ENCODE data around the gene TRAPPC14. TPM values are rescaled to one million over a fixed set of nuclear protein-coding genes. Genes with fewer than 3 reads are reported as not detected.

TRAPPC14 gene
- polyA plus RNA-seq, 1 experiment: 3.5 TPM

DNA sequence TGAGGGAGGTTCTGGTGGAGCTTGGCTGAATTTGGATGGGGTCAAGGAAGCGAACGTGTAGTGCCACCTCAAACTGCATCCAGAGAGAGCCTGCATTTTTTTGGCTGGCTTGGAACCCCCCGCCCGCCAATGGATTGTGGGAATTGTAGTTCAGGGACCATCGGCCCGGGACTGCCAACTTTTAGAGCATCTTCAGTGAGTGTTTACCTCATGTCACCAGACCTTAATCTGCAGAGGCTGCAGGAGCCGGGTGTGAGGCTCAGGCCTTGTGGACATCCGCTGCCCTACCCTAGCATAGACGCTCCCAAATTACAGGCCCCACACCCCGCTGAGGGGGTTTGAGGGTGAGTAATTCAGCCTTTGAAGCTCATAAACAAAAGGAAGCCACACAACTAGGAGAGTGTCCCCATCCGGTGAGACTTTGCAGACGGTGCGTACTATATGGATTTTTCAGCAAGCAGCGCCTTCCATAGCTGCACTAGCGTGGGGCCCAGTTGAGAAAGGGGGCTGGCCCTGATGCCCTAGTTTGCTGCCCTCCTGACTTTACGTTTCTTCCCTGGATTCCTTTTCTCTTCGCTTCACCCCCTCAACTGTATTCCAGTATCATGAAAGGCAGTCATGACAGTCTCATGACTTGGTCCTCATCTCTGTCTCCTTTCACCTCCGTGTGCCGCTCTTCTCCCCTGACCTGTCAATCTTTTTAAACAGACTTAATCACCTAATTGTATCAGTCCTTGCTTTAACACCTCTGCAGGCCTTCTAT is 38.4 kb downstream of the TRAPPC14 start:
- H3K27me3 ChIP-seq (ENCODE audit: control insufficient read depth, insufficient read depth, low read length): no peaks in the 10 kb centered on the region
- ChIA-PET CTCF (interaction anchor here (0.5 to 2.2 kb wide), 3 partner anchors 10 to 65 kb away, joined by 4 to 11 read pairs (median 9); no protein-coding TSS in a partner anchor), POLR2A (interaction anchor here (0.6 kb wide), 1 partner anchor 39 kb away, joined by 3 read pairs; the partner anchor contains the start of gene TRAPPC14)
- H3K27ac ChIP-seq (ENCODE audit: low read depth, low read length): peak overlapping the region; percentile 74
- H3K4me3 ChIP-seq (ENCODE audit: low read depth, low read length): peak overlapping the region; percentile 98
- no peaks in the 10 kb centered on the region for H3K9me3 ChIP-seq (ENCODE audit: control insufficient read depth, insufficient read depth, low read length)
- no peak for DNase-seq (ENCODE audit: low read depth, low spot score)
- TF ChIP-seq, protein P1, sequence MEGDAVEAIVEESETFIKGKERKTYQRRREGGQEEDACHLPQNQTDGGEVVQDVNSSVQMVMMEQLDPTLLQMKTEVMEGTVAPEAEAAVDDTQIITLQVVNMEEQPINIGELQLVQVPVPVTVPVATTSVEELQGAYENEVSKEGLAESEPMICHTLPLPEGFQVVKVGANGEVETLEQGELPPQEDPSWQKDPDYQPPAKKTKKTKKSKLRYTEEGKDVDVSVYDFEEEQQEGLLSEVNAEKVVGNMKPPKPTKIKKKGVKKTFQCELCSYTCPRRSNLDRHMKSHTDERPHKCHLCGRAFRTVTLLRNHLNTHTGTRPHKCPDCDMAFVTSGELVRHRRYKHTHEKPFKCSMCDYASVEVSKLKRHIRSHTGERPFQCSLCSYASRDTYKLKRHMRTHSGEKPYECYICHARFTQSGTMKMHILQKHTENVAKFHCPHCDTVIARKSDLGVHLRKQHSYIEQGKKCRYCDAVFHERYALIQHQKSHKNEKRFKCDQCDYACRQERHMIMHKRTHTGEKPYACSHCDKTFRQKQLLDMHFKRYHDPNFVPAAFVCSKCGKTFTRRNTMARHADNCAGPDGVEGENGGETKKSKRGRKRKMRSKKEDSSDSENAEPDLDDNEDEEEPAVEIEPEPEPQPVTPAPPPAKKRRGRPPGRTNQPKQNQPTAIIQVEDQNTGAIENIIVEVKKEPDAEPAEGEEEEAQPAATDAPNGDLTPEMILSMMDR (IDR thresholded peaks at IDR 0.05; ENCODE audit: low read depth, low read length): no peak

DNA sequence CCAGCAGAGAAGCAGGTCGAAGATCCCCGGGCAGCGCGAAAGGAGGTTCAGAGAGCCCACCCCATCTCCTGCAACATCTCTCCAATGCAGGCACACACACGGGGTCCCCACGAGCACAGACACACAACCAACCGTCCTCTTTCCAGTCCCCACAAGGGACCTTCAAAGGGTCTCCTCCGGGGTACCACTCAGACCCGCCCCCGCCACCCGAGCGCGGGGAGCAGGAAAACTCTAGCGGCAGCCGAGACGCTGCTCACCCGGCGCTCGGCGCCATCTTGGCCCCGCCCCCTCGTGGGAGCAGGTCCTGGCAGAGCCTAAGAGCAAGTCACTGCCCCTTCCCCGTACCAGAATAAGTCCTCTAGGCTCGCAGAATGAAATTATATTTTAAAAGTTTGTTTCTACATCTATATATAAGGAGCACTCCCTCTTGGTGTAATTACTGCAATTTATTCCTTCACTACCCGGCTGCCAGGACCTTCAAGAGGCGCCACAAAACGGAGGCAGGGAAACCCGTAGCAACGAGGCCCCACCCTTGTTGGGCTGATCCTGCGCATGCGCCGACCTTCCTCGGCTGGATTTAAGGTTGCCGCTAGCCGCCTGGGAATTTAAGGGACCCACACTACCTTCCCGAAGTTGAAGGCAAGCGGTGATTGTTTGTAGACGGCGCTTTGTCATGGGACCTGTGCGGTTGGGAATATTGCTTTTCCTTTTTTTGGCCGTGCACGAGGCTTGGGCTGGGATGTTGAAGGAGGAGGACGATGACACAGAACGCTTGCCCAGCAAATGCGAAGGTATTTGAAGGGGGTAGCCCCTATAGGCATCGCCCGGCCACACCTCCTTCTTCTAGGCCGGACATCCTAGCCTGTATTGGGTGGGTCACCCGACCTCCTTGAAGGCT is 39.2 kb downstream of the TRAPPC14 start, which contains the start of the genes CNPY4 and TAF6:
TSS of gene CNPY4 (plus strand) at position 563 of the 898 bp plus-strand sequence. CDS start at position 674, 111 bp downstream.
TSS of gene TAF6 (minus strand) at position 287 of the 898 bp plus-strand sequence. CDS start 5,149 bp downstream, outside the sequence.
- Histone ChIP-seq H3K4me3 (ENCODE audit: low read depth, low read length) (peak within 1 kb of the TSS; percentile 98), H3K27me3 (ENCODE audit: control insufficient read depth, insufficient read depth, low read length) (no peaks in the 10 kb centered on the region), H3K9me3 (ENCODE audit: control insufficient read depth, insufficient read depth, low read length) (no peaks in the 10 kb centered on the region), H3K27ac (ENCODE audit: low read depth, low read length) (peak within 1 kb of the TSS; percentile 74)
- ChIA-PET POLR2A (interaction anchor here (0.6 kb wide), 1 partner anchor 39 kb away, joined by 3 read pairs; the partner anchor contains the start of gene TRAPPC14), CTCF (interaction anchor here (2.2 kb wide), 2 partner anchors 11 to 14 kb away, joined by 9 to 11 read pairs; no protein-coding TSS in a partner anchor)
- TF ChIP-seq, protein P1 (IDR thresholded peaks at IDR 0.05; ENCODE audit: low read depth, low read length): no peak
- DNase-seq (ENCODE audit: low read depth, low spot score): peak; percentile 91

DNA sequence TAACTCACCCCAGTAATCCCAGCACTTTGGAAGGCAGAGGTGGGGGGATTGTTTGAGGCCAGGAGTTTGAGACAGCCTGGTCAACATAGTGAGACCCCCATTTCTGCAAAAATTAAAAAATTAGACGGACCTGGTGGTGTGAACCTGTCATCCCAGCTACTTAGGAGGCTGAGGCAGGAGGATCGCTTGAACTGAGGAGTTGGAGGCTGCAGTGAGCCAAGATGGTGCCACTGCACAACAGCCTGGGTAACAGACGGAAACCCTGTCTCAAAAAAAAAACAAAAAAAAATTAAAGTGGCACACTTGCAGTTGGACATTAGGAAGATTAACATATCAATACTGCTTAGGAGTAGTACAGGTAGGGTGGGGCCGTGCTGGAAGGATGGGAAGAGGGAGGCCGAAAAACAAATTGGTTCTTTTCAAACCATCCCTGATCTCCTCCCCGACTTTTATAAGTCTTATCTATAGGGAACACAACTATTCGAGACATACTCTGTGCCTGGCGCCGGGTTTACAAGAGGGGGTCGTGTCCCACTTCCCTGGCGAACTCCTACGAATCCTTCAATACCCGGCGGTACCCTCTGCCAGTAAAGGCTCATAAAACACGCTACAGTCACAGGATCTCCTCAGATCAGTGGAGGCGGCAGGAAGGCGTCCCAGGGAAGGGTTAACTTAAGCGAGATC is 40.0 kb downstream of the TRAPPC14 start:
- H3K27ac ChIP-seq (ENCODE audit: low read depth, low read length): no peak overlapping the region
- H3K27me3 ChIP-seq (ENCODE audit: control insufficient read depth, insufficient read depth, low read length): no peaks in the 10 kb centered on the region
- H3K9me3 ChIP-seq (ENCODE audit: control insufficient read depth, insufficient read depth, low read length): no peaks in the 10 kb centered on the region
- H3K4me3 ChIP-seq (ENCODE audit: low read depth, low read length): peak overlapping the region; percentile 98
- TF ChIP-seq, protein P1 (IDR thresholded peaks at IDR 0.05; ENCODE audit: low read depth, low read length): no peak
- POLR2A ChIA-PET: no interaction called here
- DNase-seq (ENCODE audit: low read depth, low spot score): no peak
- CTCF ChIA-PET: no interaction called here

DNA sequence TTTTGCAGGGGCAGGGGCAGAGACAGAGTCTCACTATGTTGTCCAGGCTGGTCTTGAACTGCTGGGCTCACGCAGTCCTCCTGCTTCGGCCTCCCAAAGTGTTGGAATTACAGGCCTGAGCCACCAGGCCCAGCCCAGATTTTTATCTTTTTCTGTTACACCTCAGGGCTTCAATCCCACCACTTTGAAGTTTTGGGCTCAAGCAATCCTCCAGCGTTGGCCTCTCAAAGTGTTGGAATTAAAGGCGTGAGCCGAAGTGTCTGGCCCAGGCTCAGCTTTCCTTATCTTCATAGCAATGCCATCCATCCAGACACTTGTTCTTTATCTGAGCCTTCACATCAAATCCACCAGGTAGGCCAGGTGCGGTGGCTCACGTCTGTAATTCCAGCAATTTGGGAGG is 43.5 kb downstream of the TRAPPC14 start:
- TF ChIP-seq, protein P1 (IDR thresholded peaks at IDR 0.05; ENCODE audit: low read depth, low read length): no peak
- Histone ChIP-seq H3K27me3 (ENCODE audit: control insufficient read depth, insufficient read depth, low read length) (no peaks in the 10 kb centered on the region), H3K4me3 (ENCODE audit: low read depth, low read length) (no peak overlapping the region), H3K27ac (ENCODE audit: low read depth, low read length) (no peak overlapping the region), H3K9me3 (ENCODE audit: control insufficient read depth, insufficient read depth, low read length) (no peaks in the 10 kb centered on the region)
- ChIA-PET POLR2A (interaction anchor here (0.7 kb wide), 1 partner anchor 33 kb away, joined by 8 read pairs; no protein-coding TSS in a partner anchor), CTCF (no interaction called here)
- no peak for DNase-seq (ENCODE audit: low read depth, low spot score)

All from AG04450 (cell line).